HG02970 (cell line): Measurements from ENCODE around the gene ATP4A.
"Not testable (repeated sequence)": the region's sequence is repeated elsewhere in the genome, so short reads cannot be mapped to it uniquely, and the experiment has no call there.

Experiments
- ATAC-seq: cut with Tn5 transposase; IDR thresholded peaks from one replicate; pipeline ENCODE4 v1.9.1; 2021; ENCODE audit warnings: mild to moderate bottlenecking, moderate library complexity, moderate number of reproducible peaks; ENCODE audit not compliant: unreplicated experiment, low FRiP score

The ATP4A gene

DNA sequence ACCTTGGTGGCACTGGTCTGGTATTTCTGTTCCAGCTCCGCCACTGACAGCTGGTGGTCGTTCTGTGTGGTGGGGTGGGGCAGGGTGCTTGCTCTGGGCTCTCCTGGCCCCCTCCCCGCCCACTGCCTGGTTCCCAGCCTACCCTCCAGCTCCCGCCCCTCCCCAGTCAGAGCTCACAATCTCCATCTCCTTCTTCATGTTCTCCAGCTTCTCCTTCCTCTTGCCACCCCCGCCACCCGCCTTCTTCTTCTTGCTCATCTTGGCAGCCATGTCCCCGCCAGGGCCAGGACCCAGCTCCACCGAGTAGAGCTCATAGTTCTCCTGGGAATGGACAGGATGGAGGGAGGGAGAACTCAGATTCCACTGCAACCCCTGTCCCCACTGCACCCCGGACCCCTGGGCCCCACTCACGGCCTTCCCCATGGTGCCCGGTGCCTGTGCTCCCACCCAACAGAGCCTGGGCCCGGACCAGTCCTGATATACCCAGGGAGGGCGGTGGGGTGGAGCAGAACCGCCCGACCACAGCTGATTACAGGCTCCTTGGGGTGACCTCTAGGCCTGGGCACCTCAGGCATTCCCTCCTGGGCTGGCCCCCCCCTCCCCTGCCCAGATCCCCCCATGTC, at the start of gene ATP4A:
TSS of gene ATP4A (minus strand) at position 452 of the 623 bp plus-strand sequence. CDS start at position 423, 29 bp downstream.
- ATAC-seq, result no peak

DNA sequence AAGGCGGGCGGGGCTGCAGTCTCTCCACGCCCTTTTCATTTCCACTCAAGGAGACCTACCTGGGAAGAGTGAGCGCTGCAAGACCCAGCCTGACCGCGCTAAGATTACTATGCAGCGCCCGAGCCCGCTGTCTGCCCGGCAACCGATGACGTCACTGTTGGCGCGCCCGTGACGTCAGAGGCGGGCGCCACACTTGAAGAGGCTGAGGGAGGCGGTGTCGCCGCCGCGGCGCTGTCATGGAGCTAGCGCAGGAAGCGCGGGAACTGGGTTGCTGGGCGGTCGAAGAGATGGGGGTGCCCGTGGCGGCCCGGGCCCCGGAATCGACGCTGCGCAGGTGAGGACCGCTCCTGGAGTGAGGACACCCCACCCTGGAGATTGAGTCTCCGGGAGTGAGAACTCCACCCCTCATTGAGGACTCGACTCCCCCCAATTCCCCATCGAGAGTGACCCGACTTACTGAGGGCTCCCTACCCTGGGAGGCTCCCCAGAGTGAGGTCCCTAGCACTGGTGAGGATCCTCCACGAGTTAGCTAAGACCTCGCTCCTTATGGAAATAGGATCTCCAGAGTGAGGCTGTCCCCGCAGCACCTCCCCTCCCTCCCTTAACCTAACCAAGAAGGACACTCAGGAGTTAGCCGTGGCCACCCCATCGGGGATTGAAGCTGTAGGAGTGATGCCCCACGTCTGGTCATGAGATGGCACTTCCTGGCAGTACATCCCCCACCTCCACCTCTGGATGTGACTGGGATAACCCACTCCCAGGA, 49.3 kb upstream of the ATP4A start, which contains the start of gene HAUS5:
TSS of gene HAUS5 (plus strand) at position 177 of the 763 bp plus-strand sequence. CDS start at position 237, 60 bp downstream.
- peak; percentile 75 for ATAC-seq

DNA sequence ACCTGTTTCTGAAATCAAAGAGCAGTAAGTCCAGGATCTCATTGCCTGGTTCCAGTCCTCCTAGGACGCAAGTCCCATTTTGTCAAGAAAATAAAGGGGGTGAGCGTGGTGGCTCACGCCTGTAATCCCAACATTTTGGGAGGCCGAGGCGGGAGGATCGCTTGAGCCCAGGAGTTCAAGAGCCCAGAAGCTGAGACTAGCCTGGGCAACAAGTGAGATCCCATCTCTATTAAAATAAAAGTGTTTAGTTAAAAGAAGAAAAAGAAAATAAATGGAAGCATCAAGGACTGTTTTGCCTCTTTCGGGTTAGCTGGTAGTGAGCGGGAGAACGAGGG, 48.7 kb upstream of the ATP4A start:
- peak; percentile 5 for ATAC-seq

DNA sequence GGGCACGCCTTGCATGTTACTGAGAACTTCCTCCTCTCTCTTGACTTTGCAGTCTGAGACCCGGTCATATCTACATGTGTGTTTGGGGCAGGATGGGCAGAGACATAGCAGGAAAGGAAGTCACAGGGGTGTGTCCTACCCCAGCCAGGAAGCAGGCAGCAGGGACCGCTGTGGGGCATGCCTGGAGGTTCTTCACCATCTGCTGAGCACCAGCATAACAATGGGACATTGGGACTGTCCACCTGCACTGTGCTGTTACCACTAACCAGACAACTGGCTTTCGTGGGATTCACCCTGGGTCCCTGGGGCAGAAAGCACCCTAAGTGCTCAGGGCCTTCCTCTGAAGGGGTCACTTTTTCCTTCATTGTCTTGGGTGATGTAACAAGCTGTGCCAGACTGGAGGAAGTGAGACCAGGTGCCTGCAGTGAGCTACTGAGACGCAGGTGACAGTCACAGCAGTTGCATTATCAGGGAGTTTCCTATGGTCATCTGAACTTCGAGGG, 46.4 kb upstream of the ATP4A start:
- ATAC-seq, result no peak

DNA sequence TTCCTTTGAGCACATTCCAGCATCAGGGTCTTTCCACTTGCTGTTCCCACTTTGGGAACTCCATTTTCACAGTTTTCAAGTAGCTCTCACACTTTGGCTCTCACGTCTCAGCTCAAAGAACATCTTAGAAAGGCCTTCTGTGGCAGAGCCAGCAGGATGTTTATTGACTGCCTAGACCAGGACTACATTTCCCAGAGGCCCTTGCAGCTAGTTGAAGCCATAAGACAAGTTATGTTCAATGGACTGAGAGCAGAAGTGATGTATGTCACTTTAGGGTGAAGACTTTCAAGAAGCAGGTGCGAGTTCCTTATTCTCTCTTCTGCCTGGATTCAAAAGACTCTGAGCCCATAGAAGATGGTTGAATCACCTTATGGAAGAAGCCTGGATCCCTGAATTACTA, 44.8 kb upstream of the ATP4A start:
- ATAC-seq, result no peak

DNA sequence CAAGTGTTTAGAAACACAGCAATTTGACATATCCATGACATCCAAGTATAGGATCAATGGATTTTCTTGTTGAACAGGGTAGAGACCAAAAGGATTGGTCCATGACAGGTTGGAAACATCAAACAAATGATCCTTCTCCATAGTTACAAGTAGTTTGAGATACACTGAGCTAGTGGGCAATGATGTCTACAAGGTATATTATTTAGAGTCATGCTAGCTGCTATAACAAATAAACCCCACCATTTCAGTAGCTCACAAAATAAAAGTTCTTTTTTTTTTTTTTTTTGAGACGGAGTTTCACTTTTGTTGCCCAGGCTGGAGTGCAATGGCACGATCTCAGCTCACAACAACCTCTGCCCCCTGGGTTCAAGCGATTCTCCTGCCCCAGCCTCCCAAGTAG, 44.2 kb upstream of the ATP4A start:
- ATAC-seq, result no peak

DNA sequence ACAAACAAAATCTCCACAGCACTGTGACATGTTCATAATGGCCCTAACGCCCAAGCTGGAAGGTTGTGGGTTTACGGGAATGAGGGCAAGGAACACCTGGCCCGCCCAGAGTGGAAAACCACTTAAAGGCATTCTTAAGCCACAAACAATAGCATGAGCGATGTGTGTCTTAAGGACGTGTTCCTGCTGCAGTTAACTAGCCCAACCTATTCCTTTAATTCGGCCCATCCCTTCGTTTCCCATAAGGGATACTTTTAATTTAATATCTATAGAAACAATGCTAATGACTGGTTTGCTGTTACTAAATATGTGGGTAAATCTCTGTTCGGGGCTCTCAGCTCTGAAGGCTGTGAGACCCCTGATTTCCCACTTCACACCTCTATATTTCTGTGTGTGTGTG, 43.7 kb upstream of the ATP4A start:
- not testable (repeated sequence) for ATAC-seq

DNA sequence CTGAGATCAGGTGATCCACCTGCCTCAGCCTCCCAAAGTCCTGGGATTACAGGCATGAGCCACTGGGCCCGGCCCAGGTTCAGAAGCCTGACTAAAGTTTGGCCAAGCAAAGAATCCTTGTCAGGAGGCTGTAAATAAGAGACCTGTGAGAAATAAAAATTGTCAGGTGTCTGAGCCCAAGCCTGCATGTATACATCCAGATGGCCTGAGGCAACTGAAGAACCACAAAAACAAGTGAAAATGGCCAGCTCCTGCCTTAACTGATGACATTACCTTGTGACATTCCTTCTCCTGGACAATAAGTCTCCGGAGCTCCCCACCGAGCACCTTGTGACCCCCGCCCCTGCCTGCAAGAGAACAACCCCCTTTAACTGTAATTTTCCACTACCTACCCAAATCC, 41.0 kb upstream of the ATP4A start:
- not testable (repeated sequence) for ATAC-seq

DNA sequence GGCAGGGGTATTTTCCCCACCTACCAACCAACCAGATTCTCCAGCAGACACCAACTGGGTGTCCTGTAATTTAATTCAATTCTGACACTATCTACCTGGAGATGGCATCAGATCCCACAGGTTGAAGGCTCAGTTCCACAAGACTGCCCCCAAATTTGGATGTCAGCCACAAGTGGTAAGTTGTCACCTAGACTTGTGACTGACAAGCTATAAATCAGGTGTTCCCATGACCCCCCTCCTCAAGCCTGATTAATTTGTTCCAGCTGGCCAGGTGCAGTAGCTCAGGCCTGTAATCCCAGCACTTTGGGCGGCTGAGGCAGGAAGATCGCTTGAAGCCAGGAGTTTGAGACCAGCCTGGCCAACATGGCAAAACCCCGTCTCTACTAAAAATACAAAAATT, 38.5 kb upstream of the ATP4A start:
- no peak for ATAC-seq

DNA sequence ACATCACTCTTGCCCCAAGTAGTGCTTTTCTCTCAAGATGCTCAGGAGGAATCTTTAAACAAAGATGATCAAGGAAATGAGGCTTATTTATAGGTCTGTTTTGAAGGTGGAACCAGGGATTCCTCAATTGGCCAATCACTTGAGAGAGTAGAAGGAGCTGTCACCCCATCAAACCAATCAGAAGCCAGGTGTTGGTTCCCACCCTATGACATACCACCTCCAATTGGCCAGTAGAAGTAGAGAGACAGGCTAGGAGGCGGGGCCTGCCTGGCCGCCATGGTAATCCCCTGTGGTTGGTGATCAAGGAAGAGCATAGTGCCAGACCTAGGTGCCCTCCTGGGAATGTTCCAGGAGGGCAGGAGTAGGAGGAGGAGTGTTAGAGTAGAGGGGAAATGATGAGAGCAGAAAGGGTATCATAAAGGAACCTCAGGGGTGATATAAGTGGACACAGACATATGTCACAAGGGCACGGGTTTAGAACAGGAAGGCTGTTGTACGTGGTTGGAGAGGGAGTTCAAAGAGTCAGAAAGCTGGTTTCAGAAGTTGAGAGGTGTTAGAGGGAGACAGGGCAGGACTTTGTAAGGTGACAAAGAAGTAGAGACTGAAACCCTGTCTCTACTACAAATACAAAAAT, 33.0 kb upstream of the ATP4A start:
- no peak for ATAC-seq

DNA sequence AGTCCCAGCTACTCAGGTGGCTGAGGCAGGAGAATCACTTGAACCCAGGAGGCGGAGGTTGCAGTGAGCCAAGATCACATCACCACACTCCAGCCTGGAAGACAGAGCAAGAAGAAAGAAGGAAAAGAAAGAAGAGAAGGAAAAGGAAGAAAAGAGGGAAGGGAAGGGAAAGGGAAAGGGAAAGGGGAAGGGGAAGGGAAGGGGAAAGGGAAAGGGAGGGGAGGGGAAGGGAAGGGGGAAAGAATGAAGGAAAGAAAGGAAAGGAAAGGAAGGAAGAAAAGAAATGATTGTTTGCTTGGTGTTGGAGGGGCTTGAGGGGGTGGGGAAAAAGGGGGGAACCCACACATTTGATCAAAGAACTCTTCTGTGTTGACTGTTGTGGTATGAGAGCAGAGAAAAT, 32.5 kb upstream of the ATP4A start:
- ATAC-seq, result no peak

DNA sequence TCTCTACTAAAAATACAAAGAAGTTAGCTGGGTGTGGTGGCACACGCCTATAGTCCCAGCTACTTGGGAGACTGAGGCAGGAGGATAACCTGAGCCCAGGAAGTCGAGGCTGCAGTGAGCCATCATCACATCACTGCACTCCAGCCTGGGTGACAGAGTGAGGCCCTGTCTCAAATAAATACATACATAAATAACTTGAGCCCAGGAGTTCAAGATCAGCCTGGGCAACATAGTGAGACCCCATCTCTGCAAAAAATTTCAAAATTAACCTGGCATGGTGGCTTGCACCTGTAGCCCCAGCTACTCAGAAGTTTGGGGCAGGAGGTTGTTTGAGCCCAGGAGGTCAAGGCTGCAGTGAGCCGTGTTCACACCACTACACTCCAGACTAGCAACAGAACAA, 31.6 kb upstream of the ATP4A start:
- ATAC-seq, result not testable (repeated sequence)

DNA sequence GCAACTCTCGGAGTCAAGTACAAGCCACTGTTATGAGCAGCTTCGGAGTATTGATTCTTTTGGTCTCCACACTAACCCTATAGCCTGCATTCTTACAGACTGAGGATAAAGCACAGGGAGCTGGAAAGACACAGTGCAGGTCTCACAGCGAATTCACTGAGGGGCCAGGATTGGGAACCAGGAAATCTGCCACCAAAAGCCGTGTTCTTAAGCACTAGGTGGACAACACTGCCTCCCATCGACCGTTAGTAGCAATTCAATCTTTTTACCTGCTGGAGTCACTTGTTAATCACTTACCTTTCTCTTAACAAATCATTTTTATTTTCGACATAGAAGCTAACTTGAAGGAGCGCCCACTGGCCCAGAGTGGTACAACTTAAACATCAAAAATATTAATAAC, 28.8 kb upstream of the ATP4A start:
- no peak for ATAC-seq

DNA sequence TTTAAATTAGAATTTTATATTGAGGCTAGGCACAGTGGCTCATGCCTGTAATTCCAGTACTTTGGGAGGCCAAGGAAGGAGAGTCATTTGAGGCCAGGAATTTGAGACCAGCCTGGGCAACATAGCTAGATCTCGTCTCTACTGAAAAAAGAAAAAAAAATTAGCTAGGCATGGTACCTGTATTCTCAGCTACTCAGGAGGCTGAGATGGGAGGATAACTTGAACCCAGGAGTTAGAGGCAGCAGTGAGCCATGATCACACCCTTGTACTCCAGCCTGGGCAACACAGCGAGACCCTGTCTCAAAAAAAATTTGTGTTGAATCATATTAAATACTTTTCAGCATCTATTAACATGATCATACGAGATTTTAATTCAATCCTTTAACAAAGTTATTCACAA, 27.4 kb upstream of the ATP4A start:
- no peak for ATAC-seq

DNA sequence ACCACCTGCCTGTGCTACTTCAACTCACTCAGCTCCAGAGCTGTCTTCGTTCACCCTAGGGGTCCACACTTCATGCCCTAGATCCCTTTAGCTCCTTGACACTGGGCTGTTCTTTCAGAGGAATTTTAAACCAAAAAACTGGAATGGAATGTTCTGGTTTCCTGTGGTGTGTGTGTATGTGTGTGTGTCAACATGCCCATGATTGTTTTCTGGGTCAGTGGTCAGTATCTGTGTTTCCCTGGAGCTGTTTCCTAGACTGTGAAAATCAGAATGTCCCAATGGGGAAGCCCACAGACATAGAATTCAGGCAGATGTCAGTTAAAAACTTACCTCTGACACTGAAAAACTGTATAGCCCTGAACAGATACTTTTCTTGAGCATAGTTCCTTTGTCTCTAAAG, 23.9 kb upstream of the ATP4A start:
- no peak for ATAC-seq

DNA sequence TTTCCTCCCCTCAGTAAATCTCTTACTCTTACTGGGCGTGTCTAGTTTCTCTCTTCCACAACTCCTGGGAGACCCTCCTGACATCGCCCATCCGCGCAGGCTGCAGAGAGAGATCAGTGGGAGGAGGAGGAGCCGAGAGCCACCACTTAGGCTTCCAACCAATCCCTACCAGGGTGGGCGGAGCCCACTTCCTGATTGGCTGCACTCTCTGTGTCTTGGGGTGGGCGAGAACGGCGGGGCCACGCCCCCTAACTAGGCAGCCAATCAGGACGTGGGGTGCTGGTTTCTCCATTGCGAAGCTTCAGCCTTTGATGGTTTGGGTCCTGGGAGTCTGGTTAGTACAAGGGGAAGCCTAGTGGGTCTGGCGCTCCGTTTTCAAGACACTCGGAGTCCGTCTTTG, 22.4 kb upstream of the ATP4A start, which contains the start of gene PMIS2:
TSS of gene PMIS2 (plus strand) at position 326 of the 400 bp plus-strand sequence. CDS start 87 bp downstream, outside the sequence.
- ATAC-seq, result no peak

DNA sequence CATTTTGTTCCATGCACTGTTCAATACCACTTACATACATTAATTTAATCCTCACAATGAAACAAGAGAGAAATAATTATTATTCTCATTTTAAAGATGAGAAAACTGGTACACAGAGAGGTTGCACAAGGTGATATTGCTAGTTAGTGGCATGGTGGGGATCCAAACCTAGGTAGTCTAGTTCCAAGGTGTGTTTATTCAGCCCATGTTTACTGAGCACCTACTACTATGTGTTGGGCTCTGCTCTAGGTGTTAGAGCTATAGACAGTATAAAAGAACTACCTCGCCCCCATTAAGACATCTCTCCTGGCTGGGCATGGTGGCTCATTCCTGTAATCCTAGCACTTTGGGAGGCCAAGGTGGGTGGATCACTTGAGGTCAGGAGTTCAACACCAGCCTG, 19.3 kb upstream of the ATP4A start:
- no peak for ATAC-seq

DNA sequence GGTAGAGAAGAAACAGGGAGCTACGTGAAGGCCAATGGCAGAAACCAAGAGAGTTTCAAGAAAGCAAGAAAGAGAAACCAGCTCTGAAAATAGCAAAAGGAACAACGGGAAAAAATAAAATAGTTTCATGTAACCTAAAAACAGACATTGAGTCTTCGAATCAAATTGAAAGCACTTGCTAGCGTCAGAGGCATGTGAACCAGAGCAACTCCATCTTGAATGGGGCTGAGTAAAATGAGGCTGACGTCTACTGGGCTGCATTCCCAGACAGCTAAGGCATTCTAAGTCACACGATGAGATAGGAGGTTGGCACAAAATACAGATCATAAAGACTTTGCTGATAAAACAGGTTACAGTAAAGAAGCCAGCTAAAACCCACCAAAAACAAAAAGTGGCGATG, 15.2 kb upstream of the ATP4A start:
- no peak for ATAC-seq

DNA sequence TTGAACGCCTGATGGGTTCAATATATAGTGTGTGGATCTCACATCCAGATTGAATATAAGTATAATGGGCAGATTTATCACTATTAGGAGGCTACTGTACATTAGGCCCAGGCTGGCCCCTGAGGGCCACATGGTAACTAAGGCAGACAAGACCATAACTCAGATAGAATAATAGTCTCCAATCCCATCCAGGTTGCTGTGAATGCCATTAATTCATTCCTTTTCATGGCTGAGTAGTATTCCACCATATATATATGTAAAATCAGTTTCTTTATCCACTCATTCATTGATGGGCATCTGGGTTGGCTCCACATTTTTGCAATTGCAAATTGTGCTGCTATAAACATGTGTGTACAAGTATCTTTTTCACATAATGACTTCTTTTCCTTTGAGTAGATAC, 14.5 kb upstream of the ATP4A start:
- ATAC-seq, result no peak

DNA sequence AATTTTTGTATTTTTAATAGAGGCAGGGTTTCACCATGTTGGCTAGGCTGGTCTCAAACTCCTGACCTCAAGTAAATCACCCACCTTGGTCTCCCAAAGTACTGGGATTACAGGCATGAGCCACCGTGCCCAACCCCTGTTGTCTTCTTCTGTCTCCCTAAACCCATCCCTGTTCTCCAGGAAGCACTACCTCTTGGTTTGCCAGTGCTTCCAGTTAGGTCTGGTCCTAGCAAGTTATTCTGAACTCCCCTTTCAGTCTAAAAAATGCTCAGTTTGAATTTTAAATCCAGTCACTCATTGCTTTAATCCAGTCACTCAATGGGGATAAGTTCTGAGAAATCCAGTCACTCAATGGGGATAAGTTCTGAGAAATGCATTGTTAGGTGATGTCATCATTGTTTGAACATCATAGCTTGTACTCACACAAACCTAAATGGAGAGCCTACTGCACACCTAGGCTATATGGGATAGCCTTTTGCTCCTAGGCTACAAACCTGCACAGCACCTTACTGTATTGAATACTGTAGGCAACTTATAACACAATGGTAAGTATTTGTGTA, 8.0 kb upstream of the ATP4A start:
- no peak for ATAC-seq

DNA sequence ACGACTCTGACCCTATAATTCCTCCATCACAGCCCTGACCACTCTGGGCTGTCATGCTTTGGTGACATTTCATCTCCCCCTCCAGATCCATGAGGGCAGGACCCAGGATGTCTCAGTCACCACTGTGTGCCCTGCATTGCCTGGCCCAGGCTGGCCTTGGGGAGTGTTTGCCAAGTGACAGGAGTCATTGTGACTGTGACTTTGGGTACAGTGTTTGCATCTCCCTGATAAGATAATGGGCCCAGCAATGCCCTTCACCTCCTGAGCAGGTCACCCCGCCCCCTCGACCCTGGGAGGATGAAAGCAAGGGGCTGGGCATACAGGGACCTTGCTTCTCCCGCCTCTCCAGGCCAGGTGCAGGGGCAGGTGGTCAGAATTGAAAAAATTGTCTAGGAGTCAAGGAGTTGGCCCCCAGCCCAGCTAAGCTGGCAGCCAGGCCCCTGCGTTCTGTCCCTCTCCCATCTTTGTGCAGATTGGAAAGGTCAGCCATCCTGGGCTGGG, 5.9 kb upstream of the ATP4A start:
- ATAC-seq, result no peak
